Measurements from ENCODE around the gene ID3.
"Not testable (repeated sequence)": the region's sequence is repeated elsewhere in the genome, so short reads cannot be mapped to it uniquely, and the experiment has no call there.

ID3 gene

GRCh38 chr1:23589585-23589986 is 30.3 kb upstream of the ID3 start:
- DNase-seq (ENCODE audit: low read depth in 3 of 3) = no peak

- DNase-seq (ENCODE audit: low read depth in 3 of 3) = no peak
Observed at GRCh38 chr1:23588749-23589548, 29.6 kb upstream of the ID3 start.

GRCh38 chr1:23585321-23586022 is 26.2 kb upstream of the ID3 start:
- no peak for DNase-seq (ENCODE audit: low read depth in 3 of 3)

GRCh38 chr1:23583727-23584126 is 24.4 kb upstream of the ID3 start:
- DNase-seq (ENCODE audit: low read depth in 3 of 3) = not testable (repeated sequence)

GRCh38 chr1:23582820-23583219 is 23.5 kb upstream of the ID3 start:
- no peak for DNase-seq (ENCODE audit: low read depth in 3 of 3)

GRCh38 chr1:23581219-23581618 is 21.9 kb upstream of the ID3 start:
- no peak for DNase-seq (ENCODE audit: low read depth in 3 of 3)

- DNase-seq (ENCODE audit: low read depth in 3 of 3) = no peak
Observed at GRCh38 chr1:23578997-23579363, 19.7 kb upstream of the ID3 start.

- DNase-seq (ENCODE audit: low read depth in 3 of 3) = no peak
Observed at GRCh38 chr1:23578311-23578996, 19.2 kb upstream of the ID3 start.

- no peak for DNase-seq (ENCODE audit: low read depth in 3 of 3)
Observed at GRCh38 chr1:23577056-23578004, 18.0 kb upstream of the ID3 start.

GRCh38 chr1:23576338-23577055 is 17.2 kb upstream of the ID3 start:
- no peak for DNase-seq (ENCODE audit: low read depth in 3 of 3)

GRCh38 chr1:23575226-23575810 is 16.0 kb upstream of the ID3 start:
- no peak for DNase-seq (ENCODE audit: low read depth in 3 of 3)

- no peak for DNase-seq (ENCODE audit: low read depth in 3 of 3)
Observed at GRCh38 chr1:23574265-23574754, 15.0 kb upstream of the ID3 start.

- no peak for DNase-seq (ENCODE audit: low read depth in 3 of 3)
Observed at GRCh38 chr1:23573574-23574182, 14.4 kb upstream of the ID3 start.

- DNase-seq (ENCODE audit: low read depth in 3 of 3) = no peak
Observed at GRCh38 chr1:23571465-23571864, 12.2 kb upstream of the ID3 start.

GRCh38 chr1:23570001-23570691 is 10.8 kb upstream of the ID3 start:
- DNase-seq (ENCODE audit: low read depth in 3 of 3) = no peak

- no peak for DNase-seq (ENCODE audit: low read depth in 3 of 3)
Observed at GRCh38 chr1:23568608-23569383, 9.5 kb upstream of the ID3 start.

GRCh38 chr1:23567996-23568607 is 8.8 kb upstream of the ID3 start:
- no peak for DNase-seq (ENCODE audit: low read depth in 3 of 3)

- DNase-seq (ENCODE audit: low read depth in 3 of 3) = no peak
Observed at GRCh38 chr1:23567629-23567995, 8.3 kb upstream of the ID3 start.
